Thoracic aorta (tissue), 2 donors: ENCODE measurements around the gene EFCC1. TPM values are rescaled to one million over a fixed set of nuclear protein-coding genes. Genes with fewer than 3 reads are reported as not detected.

Source experiments
- ATAC-seq: fragments of 150-250 bp; one replicate; pipeline ENCODE4 v1.8.0; 2017; ENCODE audit warnings: low read depth; ENCODE audit not compliant: insufficient number of reproducible peaks, low FRiP score
- DNase-seq: peaks from one replicate; pipeline ENCODE4 v3.0.0-alpha.2; 2020; ENCODE audit warnings: low spot score
- H3K27ac ChIP-seq, 2 donors: fragments of 200-600 bp; sonication (generic); 1 replicate in 1 of 2; 2 replicates in 1 of 2; pipeline ENCODE4 v1.5.1; 2016; ENCODE audit warnings: mild to moderate bottlenecking in 2 of 2, moderate library complexity in 2 of 2
- H3K27me3 ChIP-seq: fragments of 200-600 bp; sonication (generic); replicated peaks from 2 replicates; pipeline ENCODE4 v1.6.0; 2016; ENCODE audit warnings: mild to moderate bottlenecking; ENCODE audit not compliant: insufficient read depth
- H3K36me3 ChIP-seq: fragments of 200-600 bp; sonication (generic); one replicate; pipeline ENCODE4 v1.5.1; 2016
- H3K4me1 ChIP-seq, 2 donors: fragments of 200-600 bp; sonication (generic); 1 replicate in 1 of 2; 2 replicates in 1 of 2; pipeline versions ENCODE4 v1.5.1 to v1.6.0; 2016; ENCODE audit warnings: low read depth in 2 of 2, mild to moderate bottlenecking in 1 of 2; ENCODE audit not compliant: control insufficient read depth in 1 of 2
- H3K4me3 ChIP-seq: fragments of 200-600 bp; sonication (generic); 2 replicates; pipeline ENCODE4 v1.5.1; 2016; ENCODE audit warnings: mild to moderate bottlenecking
- H3K9me3 ChIP-seq: fragments of 200-600 bp; sonication (generic); 2 replicates; pipeline ENCODE4 v1.5.1; 2016
- CTCF ChIP-seq: fragments of 200-600 bp; sonication (generic); IDR thresholded peaks from one replicate; pipeline ENCODE4 v1.5.1; 2019; ENCODE audit warnings: antibody characterized with exemption
- total RNA-seq, 2 donors: library from RNA; depleted of rRNA; stranded (reverse); fragments of >200 nt; gene quantifications; one replicate each; pipeline versions ENCODE4 v1.1.0 to v1.2.3, GENCODE V29; 2016

EFCC1 gene
- total RNA-seq, 2 donors from 2014 or later = 1.4 TPM; not detected in 1

- TF ChIP-seq CTCF = no peak
- Histone ChIP-seq H3K4me3 (no peak overlapping the region), H3K4me1 (no peaks in the 10 kb centered on the region), H3K27ac (no peak overlapping the region), H3K36me3 (no peaks in the 10 kb centered on the region), H3K27me3 (no peaks in the 10 kb centered on the region), H3K9me3 (no peaks in the 10 kb centered on the region)
- DNase-seq (no peak), ATAC-seq (no peak)
Observed at GRCh38 chr3:129033151-129033550, 32.0 kb downstream of the EFCC1 start.

- DNase-seq (no peak), ATAC-seq (no peak)
- Histone ChIP-seq H3K4me3 (no peak overlapping the region), H3K4me1 (no peaks in the 10 kb centered on the region), H3K27ac (no peak overlapping the region), H3K36me3 (no peaks in the 10 kb centered on the region), H3K27me3 (no peaks in the 10 kb centered on the region), H3K9me3 (no peaks in the 10 kb centered on the region)
- no peak for TF ChIP-seq CTCF
Observed at GRCh38 chr3:129033633-129034321, 32.7 kb downstream of the EFCC1 start.

- no peak overlapping the region for H3K27ac ChIP-seq
- no peaks in the 10 kb centered on the region for H3K27me3 ChIP-seq
- no peak overlapping the region for H3K4me3 ChIP-seq
- peaks cover 0 to 4% of the 10 kb centered on the region in 2 donors for H3K4me1 ChIP-seq
- no peaks in the 10 kb centered on the region for H3K9me3 ChIP-seq
- TF ChIP-seq CTCF = no peak
- DNase-seq (no peak), ATAC-seq (no peak)
- no peaks in the 10 kb centered on the region for H3K36me3 ChIP-seq
Observed at GRCh38 chr3:129034642-129035041, 33.5 kb downstream of the EFCC1 start.

GRCh38 chr3:129035360-129036221, 34.5 kb downstream of the EFCC1 start:
- Histone ChIP-seq H3K4me1 (peaks cover 0 to 5% of the 10 kb centered on the region in 2 donors), H3K4me3 (no peak overlapping the region), H3K9me3 (no peaks in the 10 kb centered on the region), H3K27ac (no peak overlapping the region), H3K36me3 (no peaks in the 10 kb centered on the region), H3K27me3 (no peaks in the 10 kb centered on the region)
- no peak for TF ChIP-seq CTCF
- ATAC-seq (no peak), DNase-seq (no peak)
